Measurements from ENCODE around the gene CARD10.

The CARD10 gene

DNA sequence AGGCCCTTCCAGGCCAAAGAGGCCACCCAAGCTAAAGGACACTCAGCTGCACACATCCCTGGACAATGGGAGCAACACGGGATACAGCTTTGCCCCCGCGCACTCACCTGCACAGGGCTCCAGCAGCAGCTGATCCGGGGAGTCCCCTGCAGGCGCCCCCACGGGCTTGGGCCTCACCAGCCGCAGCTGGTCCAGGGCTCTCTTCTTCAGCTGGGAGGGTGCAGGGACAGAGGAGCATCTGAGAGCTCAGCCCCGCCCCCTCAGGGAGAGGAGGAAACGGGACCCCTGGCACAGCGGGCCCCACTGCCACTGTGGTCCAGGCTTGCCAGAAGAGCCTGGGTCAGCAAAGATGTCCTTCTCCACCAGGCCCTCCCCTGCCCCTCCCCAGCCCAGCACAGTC is 25.2 kb downstream of the CARD10 start:
- H3K4me1 Mint-ChIP-seq (ENCODE audit: low read depth), result peaks cover 22% of the 10 kb centered on the region
- H3K9me3 Mint-ChIP-seq (ENCODE audit: low read depth), result no peaks in the 10 kb centered on the region
- no peak overlapping the region for H3K4me3 Mint-ChIP-seq
- no peaks in the 10 kb centered on the region for H3K36me3 Mint-ChIP-seq
- no peaks in the 10 kb centered on the region for H3K27me3 Mint-ChIP-seq
- no peak overlapping the region for H3K27ac Mint-ChIP-seq

DNA sequence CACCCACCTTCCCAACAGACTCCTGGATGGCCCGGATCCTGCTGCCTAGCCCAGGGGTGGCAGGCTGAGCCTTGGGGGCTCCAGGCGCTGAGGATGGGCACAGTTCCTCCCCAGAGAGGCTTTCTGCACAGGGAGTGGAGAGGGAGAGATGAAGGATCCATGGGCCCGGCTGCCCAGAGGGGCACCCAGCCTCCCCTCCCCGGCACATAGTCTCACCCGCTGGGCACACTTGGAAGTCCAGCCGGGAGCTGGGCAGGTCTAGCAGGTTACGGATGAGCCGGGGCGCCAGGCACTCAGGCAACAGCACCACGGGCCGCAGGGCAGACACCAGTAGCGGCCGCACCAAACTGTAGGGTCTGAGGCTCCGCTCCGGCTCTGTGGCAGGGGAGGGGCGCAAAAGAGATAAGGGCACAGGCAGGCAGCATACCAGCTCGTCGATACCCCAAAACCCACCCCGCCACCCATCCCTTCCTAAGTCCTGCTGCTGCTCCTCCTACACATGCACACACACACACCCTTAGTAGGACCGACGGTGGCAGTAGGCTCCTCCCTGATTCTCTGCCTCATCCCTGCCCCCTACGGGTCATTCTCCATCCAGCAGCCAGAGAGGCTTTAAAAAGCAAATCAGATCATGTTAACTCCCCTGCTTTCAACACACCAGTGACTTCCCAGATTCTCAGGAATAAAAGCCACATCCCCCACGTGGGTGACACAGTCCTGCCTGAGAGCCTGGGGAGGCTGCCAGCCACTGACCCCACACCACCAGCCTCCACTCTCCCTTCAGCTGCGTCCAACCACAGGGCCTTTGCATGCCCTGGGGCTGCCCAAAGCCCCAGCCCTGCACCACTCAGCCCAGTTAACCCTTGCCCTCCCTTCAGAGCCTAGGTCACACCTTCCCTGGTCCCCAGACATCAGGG is 26.5 kb downstream of the CARD10 start:
- no peak overlapping the region for H3K4me3 Mint-ChIP-seq
- no peaks in the 10 kb centered on the region for H3K27me3 Mint-ChIP-seq
- no peaks in the 10 kb centered on the region for H3K9me3 Mint-ChIP-seq (ENCODE audit: low read depth)
- no peak overlapping the region for H3K27ac Mint-ChIP-seq
- no peaks in the 10 kb centered on the region for H3K36me3 Mint-ChIP-seq
- H3K4me1 Mint-ChIP-seq (ENCODE audit: low read depth), result peaks cover 32% of the 10 kb centered on the region

DNA sequence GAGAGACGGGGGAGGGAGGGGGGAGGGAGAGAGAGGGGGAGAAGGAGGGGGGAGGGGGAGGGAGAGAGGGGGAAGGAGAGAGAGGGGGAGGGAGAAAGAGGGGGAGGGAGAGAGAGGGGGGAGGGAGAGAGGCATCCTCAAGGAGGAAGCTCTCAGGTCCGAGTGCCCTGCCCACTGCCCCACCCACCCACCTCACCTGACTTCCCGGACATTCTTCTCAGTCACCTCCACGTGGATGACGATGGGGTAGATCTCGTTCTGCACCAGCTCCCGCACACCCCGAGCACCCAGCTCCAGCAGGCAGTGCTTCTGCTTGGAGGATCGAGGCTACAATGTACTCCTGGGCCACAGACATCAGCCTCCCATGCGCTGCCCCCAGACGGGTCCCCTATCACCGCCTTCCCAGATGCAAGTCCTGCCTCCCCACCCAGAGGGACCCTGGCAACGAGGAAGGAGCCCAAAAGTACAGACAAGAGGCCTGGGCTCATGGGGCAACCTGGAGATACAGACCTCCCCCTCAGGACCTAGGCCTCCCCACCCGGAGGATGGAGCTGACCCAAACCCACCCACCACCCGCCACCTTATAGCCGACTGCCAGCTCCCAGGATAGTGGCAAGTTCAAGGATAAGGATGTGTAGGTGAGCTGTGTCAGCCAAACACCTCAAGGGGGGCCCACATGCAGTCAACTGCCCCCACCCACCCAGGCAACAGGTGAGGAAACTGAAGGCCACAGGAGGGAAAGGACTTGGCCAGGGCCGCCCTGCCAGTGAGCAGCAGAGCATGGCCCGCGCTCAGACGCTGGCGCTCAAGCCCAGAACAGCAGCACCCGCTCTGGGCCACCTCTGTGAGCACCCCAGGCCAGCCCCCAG is 27.4 kb downstream of the CARD10 start:
- Mint-ChIP-seq H3K4me1 (ENCODE audit: low read depth) (peaks cover 41% of the 10 kb centered on the region), H3K36me3 (no peaks in the 10 kb centered on the region), H3K9me3 (ENCODE audit: low read depth) (no peaks in the 10 kb centered on the region), H3K27me3 (no peaks in the 10 kb centered on the region), H3K27ac (no peak overlapping the region), H3K4me3 (no peak overlapping the region)

DNA sequence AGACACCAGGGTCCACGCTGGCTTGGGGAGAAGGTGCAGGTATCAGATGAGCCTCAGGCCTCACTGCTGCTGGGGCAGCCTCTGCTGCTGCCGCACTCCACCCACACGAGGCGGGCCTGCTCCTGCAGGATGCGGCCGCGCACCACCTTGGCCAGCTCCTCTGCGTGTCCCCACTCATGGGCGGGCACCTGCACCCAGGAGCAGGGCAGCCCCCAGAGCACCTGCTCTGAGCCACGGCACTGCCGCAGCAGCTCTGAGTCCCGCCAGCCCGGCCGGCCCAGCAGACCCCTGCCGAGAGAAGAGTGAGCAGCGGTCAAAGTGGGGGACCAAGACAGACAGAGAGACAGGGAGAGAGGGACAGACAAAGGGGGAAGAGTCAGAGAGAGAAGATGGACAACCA is 28.1 kb downstream of the CARD10 start:
- Mint-ChIP-seq H3K27ac (no peak overlapping the region), H3K9me3 (ENCODE audit: low read depth) (no peaks in the 10 kb centered on the region), H3K27me3 (no peaks in the 10 kb centered on the region)

DNA sequence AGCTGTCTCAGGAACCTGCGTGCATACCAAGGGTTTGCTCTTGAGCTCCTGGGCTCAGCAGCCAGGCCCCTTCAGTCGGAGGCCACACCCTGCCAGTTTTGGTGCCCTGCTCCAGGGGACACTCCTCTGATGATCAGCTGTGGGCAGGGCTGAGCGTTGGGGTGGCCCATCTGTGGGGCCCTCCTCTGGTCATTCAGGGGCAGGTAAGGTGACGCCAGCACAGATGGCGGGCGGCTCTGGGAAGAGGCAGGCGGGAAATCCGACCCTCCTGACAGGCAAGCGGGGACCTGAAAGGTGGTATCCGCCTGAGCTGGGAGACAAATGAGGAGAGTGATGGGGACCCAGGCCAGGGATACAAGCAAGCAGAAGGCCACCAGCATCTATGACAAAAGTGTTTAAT is 29.2 kb downstream of the CARD10 start:
- Mint-ChIP-seq H3K36me3 (no peaks in the 10 kb centered on the region), H3K4me1 (ENCODE audit: low read depth) (peaks cover 46% of the 10 kb centered on the region), H3K4me3 (no peak overlapping the region)

More for the DNA sequence above, 28.1 kb downstream of the CARD10 start:
- Mint-ChIP-seq H3K36me3 (no peaks in the 10 kb centered on the region), H3K4me1 (ENCODE audit: low read depth) (peaks cover 46% of the 10 kb centered on the region), H3K4me3 (no peak overlapping the region)

DNA sequence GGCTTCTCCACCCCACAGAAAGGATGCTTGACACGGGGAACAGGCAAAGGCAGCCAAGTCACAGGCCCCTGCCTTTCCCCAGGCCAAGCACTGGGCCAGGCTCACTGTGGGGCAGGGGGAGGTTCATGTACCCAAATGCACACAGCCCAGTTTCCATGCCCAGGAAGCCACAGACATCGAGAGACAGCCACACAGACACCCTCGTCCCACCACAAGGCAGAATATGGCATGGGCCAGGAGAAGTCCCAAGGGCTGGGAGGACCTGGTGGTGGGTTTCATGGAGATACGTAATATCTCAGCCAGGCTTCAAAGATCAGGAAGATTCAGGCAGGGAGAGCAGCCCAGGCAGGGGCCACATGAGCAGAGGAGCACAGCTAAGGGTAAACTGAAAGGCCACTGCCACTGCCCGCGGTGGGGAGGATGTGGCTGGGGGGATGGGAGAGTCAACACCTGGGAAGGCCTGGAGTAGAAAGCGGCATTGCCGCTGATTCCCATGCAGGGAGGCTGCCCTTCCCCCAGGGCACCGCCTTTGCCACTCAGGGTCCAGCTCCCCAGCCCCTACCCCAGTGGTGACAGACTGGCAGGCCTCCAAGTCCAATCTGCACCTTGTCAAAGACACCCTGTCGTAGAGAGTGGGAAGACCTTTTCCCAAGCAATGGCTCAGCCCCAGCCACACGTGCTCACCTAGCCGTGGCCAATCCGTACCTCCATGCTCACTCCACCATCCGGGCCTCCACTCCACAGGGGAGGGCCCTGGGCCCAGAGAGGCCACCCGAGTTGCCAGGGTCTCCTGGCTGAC is 30.7 kb downstream of the CARD10 start:
- H3K27me3 Mint-ChIP-seq, result no peaks in the 10 kb centered on the region
- H3K9me3 Mint-ChIP-seq (ENCODE audit: low read depth), result no peaks in the 10 kb centered on the region
- peak overlapping the region; percentile 22 for H3K4me3 Mint-ChIP-seq
- peaks cover 46% of the 10 kb centered on the region for H3K4me1 Mint-ChIP-seq (ENCODE audit: low read depth)
- no peaks in the 10 kb centered on the region for H3K36me3 Mint-ChIP-seq
- H3K27ac Mint-ChIP-seq, result peak overlapping the region; percentile 22

More for the DNA sequence above, 29.2 kb downstream of the CARD10 start:
- Mint-ChIP-seq H3K9me3 (ENCODE audit: low read depth) (no peaks in the 10 kb centered on the region), H3K27me3 (no peaks in the 10 kb centered on the region), H3K27ac (peak overlapping the region; percentile 76)

DNA sequence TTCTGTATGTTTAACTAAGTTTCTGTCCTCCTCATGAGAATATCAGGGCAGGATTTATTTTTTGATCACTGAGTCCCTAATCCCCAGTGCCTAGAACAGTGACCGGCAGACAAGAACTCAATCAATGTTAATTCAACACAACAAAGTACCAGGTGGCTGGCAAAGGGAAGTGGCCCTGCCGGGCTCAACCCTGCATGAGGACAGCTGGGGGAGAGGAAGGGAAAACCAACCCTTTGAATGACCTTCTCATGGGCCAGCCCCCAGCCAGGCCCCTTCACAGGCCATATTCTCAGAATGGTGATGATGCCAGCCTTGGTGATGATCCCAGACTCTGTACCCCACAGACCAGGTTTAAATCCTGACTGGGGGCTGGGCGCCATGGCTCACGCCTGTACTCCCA is 31.6 kb downstream of the CARD10 start:
- Mint-ChIP-seq H3K27me3 (no peaks in the 10 kb centered on the region), H3K4me3 (peak overlapping the region; percentile 91), H3K9me3 (ENCODE audit: low read depth) (no peaks in the 10 kb centered on the region), H3K4me1 (ENCODE audit: low read depth) (peaks cover 47% of the 10 kb centered on the region), H3K27ac (peak overlapping the region; percentile 83), H3K36me3 (peaks cover 3% of the 10 kb centered on the region)

DNA sequence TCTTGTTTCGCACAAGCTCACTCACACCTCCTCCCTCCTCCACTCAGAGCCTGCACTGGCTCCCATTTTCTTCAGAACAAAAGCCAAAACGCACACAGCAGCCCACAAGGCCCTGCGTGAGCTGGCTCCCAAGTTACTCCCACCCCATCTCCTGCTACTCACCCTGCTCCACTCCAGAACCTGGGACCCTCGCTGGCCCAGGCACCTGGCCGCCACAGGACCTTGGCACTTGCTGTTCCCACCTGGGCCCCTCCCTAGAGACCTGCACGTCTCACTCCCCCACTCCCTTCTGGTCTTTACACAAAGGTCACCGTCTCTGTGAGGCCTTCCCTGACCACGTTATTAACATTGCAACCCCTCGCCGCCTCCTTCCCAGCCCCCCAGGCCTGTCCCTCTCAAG is 32.1 kb downstream of the CARD10 start:
- Mint-ChIP-seq H3K4me3 (peak overlapping the region; percentile 91), H3K4me1 (ENCODE audit: low read depth) (peaks cover 52% of the 10 kb centered on the region), H3K9me3 (ENCODE audit: low read depth) (no peaks in the 10 kb centered on the region)

DNA sequence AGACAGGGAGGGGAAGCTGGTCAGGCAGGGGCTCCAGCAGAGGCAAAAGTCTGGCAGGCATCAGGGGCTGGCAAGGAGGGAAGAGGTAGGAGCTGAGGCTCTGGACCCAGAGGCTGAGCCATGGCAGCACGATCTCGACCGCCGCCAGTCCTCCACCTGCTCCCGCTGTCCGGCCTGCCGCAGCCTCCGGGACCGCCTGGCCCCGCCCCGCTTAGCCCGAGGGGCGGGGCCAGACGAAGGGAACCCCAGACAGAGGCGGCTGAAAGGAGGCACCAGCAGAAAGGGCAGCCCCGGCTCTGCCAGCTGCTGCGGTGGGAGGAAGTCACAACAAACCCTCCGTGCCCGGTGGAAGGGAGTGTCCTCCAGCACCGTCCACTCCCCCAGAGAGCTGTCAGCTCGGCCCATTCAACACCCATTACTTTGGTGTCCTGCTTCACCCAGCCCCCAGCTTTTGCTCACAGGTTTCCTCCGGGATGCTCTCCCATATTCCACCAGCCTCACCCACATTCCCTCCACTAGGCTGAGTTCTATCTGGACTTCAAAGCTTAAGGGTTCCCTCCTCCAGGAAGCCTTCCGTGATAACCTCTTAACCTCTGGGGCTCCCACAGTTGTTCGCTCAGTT is 32.9 kb downstream of the CARD10 start, which contains the start of gene MFNG:
Gene MFNG, minus strand, starts transcription at position 161 of the 622 bp plus-strand sequence. CDS start 207 bp downstream, outside the sequence.
- H3K36me3 Mint-ChIP-seq, result peaks cover 3% of the 10 kb centered on the region
- H3K27ac Mint-ChIP-seq, result peak within 1 kb of the TSS; percentile 92
- no peaks in the 10 kb centered on the region for H3K27me3 Mint-ChIP-seq
- H3K4me3 Mint-ChIP-seq, result peak within 1 kb of the TSS; percentile 91
- peaks cover 58% of the 10 kb centered on the region for H3K4me1 Mint-ChIP-seq (ENCODE audit: low read depth)
- H3K9me3 Mint-ChIP-seq (ENCODE audit: low read depth), result no peaks in the 10 kb centered on the region

More for the DNA sequence above, 32.1 kb downstream of the CARD10 start:
- Mint-ChIP-seq H3K27me3 (no peaks in the 10 kb centered on the region), H3K36me3 (peaks cover 3% of the 10 kb centered on the region), H3K27ac (peak overlapping the region; percentile 83)

DNA sequence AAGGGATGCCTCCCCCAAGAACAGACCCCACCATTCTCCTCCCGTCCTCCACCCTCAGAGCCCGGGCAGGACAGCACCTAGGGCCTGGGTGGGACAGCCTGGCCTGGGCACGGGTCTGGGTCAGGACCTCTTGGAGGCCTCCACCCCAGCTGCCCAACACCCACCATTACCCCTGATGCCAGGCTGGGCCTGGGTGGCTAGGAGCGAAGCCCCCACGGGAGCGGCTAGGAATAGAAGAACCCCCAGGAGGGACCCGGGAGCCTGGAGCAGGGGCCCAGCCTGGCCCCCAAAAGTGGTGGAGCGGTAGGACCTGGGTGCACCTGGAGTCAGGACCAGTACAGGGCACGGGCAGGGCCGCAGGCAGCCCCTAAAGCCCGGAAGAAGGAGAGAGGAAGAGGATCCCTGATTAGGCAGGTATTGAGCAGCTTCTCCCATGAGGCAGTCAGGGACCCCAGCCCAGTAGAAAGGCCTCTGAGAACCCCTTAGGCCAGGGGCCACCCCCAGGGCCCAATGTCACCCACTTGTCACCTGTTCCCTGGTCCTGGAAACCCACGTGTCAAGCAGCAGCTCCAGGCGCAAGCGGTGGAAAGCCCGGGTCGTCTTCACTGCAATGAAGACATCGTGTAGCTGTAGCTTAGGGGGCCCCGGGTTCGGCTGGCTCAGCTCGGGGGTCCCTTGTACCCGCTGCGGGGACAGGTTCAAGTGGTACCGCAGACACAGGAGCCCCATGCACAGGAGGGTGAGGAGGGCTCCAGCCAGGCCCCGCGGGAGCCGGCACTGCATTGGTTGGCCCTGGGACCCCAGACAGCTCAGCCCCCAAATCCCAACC is 33.6 kb downstream of the CARD10 start:
- H3K9me3 Mint-ChIP-seq (ENCODE audit: low read depth), result no peaks in the 10 kb centered on the region
- peak overlapping the region; percentile 91 for H3K4me3 Mint-ChIP-seq
- H3K4me1 Mint-ChIP-seq (ENCODE audit: low read depth), result peaks cover 63% of the 10 kb centered on the region
- H3K36me3 Mint-ChIP-seq, result peaks cover 3% of the 10 kb centered on the region
- H3K27me3 Mint-ChIP-seq, result no peaks in the 10 kb centered on the region
- H3K27ac Mint-ChIP-seq, result peak overlapping the region; percentile 92

DNA sequence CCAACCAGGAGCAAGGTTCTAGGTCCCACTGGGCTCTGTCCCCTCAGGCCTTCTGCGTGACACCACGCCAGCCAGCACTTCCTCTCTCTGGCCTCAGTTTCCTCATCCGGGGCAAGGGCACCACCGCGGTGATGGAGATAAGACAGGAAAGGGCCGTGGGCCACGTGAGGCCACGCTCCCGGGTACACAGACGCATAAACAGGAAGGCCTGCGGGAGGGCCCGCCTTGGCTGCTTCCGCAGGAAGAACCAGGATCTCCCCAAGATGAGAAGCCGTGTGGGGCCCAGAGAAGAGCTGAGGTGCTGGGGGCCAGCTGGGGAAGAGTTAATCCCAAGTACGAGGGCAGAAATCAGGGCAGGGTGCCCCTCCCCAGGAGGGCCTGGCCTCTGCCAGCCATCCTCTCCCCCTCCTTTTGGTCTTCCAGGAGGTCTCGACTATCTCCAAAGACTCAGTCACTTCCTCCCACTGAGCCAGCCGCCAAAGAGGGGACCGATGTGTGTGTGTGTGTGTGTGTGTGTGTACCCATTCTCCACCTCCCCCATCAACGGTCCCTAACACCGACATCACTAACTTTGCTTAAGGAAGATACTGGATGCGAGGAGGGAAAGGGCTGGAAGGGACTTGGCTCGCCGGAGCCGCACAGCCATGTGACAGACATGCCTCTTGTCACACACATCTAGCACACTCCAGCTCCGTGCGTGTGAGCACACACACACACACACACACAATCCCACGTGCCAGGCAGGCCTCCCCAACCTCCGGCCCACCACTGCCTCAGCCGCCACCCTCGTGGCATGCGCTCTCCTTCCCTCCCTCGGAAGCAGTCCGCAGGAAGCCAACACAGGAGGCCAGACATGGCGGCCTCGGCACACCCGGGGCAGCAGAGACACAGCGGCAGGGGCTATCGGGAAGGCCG is 34.5 kb downstream of the CARD10 start:
- peaks cover 3% of the 10 kb centered on the region for H3K36me3 Mint-ChIP-seq

DNA sequence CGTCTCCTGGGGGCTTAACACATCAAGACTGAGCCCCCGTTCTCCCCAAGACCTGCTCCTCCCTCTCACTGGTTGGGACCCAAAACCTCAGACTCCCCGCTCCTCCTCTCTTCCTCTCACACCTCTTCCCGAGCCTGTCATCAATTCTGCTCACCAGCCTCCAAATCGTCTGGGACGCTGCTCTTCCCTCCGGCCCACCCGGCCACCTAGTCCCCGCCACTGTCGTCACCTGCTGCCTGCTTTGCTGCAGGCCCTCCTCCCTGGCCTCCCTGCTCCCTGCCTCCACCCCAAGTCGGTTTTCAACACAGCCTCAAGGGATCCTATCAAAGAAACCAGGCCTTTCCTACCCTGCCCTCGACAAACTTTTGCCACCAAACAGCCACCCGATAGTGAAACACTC is 36.2 kb downstream of the CARD10 start:
- Mint-ChIP-seq H3K9me3 (ENCODE audit: low read depth) (no peaks in the 10 kb centered on the region), H3K27ac (peak overlapping the region; percentile 93), H3K27me3 (no peaks in the 10 kb centered on the region), H3K4me1 (ENCODE audit: low read depth) (peaks cover 46% of the 10 kb centered on the region), H3K4me3 (peak overlapping the region; percentile 91), H3K36me3 (peaks cover 3% of the 10 kb centered on the region)

More for the DNA sequence above, 34.5 kb downstream of the CARD10 start:
- Mint-ChIP-seq H3K9me3 (ENCODE audit: low read depth) (no peaks in the 10 kb centered on the region), H3K27ac (peak overlapping the region; percentile 92), H3K4me3 (peak overlapping the region; percentile 91), H3K27me3 (no peaks in the 10 kb centered on the region), H3K4me1 (ENCODE audit: low read depth) (peaks cover 56% of the 10 kb centered on the region)

Data from activated naive CD8-positive, alpha-beta T cell (primary cell).